Glomerular visceral epithelial cell (primary cell): Measurements from ENCODE around the gene DUSP7.
A peak's percentile ranks its signal among the peaks of the same experiment; 100 is the strongest.

Source experiments
- DNase-seq: peaks from one replicate; pipeline ENCODE4 v3.0.0-alpha.2; 2016; ENCODE audit errors: extremely low spot score

DUSP7 gene

DNA sequence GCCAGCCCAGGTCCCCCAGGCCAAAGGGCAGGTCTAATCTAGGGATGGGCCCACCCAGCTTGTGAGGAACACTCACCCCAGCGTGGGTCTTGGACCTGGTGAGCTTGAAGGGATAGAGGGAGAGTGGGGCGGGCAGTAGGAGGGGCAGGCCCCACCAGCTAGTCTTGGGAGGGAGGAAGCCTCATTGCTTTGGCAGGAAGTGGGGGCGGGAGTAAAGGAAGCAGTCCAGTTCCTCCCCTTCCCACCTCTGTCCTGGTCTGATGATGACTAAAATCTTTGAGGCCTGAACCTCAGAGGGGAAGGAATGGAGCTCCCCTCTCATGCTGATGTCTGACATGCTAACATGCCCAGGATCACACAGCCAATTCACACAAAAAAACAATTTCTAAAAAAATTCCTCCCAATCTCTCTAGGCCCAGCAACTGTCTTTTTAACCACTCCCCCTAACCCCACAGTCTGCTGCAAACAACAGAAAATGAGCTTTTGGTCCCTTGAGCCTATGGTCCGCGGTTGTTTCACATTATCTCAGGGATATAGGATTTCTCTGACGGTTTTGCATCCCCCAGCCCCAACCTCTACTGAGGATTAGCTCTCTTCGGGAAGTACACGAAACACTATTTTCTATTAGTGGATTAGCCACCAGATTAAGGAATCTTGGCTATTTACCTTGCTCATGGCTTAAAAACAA lies 30.7 kb upstream of the DUSP7 start:
- peak; percentile 36 for DNase-seq

DNA sequence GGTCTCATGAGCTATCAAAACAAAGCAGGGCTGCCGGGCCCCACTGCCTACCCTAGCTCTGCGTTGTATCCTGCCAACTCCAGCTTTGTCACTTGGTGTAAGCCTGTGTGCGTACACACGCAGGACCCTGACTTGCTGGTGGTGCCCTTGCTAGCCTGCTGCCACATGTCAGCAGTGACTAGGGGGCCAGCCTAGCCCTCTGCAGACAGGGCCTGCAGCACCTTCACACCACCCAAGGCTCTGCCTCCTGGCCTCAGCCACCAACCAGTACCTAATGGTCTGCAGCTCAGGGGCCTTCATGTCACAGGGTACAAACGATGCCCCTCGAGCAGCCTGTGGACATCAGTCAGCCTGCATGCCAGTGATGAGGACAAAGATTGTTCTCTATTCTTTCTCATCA lies 30.1 kb upstream of the DUSP7 start:
- no peak for DNase-seq

DNA sequence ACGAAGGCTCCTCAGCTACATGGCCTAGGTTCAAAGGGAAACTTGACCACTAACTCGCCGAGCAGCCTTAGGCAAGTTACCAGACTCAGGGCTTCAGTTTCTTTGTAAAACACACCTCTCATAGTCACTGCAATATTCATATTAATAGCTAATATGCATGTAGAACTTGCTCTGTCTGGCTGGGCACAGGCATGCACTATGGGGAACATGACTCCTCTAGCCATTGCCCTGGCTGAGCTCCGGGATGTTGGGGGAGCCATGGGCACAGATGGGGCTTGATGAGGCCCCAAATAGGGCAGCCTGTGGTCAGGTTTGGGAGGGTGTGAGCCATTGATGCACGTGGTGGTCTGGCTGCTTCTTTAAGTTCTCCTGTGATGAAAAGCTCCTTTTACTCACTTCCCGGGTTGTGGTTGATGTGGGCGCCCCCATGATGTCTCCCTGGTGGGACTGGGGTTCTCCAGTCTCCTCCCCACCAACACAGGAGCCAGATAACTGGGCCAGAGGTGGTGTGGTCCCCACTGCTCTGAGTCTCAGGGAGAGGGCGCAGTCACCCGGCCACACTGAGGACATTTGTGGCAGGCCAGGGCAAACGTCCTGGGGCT lies 29.4 kb upstream of the DUSP7 start:
- no peak for DNase-seq

GRCh38 chr3:52084954-52085680 lies 28.7 kb upstream of the DUSP7 start:
- DNase-seq, result no peak

DNA sequence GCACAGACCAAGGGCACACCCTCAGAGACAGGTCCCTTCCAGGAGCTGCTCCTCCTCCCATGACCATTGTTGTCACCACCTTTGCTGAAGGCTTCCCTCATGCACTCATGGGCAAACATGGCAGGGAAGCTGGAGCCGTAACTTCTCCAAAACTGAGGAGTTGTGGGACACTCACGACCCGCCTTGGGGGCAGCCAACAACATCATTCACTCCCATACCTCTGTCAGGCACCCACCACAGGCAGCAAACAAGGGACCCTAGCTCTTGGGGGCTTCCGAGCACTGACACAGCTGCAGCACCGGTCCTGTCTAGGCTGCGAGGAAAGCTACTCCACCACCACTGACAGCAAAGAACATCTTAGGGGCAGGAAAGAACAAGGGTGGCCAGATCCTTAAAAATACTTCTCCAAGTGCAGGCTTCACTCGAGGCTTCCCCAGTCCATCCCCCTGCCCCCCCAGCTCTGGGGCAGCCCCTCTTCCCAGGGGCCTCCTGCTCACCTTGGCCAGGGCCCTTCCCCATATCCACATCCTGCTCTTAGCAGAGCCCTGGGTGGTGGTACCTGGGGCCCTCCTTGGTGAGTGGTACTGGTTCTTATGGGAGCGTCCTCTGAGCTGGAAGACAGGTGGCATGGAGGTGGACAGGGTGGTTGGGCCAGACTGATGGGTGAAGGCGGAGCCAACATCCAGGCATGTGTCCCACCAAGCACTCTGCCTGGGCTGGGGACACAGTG lies 28.0 kb upstream of the DUSP7 start:
- DNase-seq, result no peak

- DNase-seq, result no peak
Observed at GRCh38 chr3:52083556-52084087, 27.3 kb upstream of the DUSP7 start.

GRCh38 chr3:52082951-52083350 lies 26.6 kb upstream of the DUSP7 start:
- DNase-seq, result no peak

- DNase-seq, result no peak
Observed at GRCh38 chr3:52080830-52081719, 24.7 kb upstream of the DUSP7 start.

DNA sequence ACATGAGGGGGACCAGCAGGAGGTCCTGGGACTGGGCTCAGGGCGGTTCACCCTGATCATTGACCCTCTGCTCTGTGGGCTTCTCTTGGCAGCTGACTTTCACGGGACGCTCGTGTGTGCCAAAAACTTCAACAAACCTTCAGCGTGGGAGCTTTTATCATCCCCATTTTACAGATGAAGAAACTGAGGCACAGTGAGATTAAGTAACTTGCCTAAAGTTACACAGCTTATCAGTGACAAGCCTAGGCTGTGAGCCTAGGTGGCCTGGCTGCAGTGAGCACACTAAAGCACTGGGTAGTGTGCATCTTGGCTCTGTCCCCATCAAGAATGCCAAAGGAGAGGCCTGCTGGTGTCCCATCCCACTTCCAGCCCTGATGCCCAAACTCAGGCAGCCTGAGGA lies 23.6 kb upstream of the DUSP7 start:
- no peak for DNase-seq

- no peak for DNase-seq
Observed at GRCh38 chr3:52078781-52079560, 22.6 kb upstream of the DUSP7 start.

GRCh38 chr3:52077925-52078324 lies 21.6 kb upstream of the DUSP7 start:
- DNase-seq, result no peak

DNA sequence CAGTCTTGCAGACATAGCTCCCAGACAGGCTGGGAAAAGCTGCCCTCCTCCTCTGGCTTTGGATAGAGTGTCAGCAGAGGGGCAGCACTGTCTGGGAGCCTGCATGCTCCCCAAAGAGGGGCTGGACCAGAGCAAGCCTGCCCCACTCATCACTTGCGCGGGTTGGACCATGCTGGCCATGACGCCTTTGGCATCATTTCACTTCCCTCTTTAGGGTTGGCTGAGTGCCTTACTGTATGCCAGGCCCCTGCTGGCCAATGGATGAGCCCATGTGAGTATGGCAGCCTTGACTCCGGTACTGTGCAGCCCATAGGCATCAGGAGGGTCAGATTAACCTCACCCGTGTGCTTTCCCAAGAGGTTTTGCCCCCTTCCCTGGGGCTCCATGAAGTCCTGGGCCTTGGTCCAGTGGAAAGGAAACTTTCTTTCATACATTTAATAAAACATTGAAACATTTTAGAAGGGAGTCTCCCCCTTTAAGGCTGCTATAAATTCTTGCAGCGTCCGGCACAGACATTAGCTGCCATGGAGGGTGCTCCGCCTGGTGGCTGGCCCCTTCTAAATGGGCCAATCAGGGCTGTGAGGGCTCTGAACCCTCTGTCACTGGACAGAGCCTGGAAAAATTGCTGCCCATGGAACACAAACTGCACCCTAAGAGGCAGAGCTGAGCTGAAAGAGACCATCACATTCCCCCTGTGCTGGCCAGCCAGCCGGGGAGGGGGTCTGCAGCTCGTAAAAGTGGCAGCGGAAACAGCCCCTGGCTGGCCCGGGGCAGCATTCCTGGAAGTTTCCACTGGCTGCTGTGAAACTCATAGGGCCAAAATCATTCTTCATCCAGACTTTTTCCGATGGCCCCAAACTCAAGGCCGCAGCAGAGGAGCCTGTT lies 20.8 kb upstream of the DUSP7 start:
- DNase-seq, result no peak

GRCh38 chr3:52073490-52073889 lies 17.1 kb upstream of the DUSP7 start:
- DNase-seq, result no peak

GRCh38 chr3:52072471-52072870 lies 16.1 kb upstream of the DUSP7 start:
- no peak for DNase-seq

DNA sequence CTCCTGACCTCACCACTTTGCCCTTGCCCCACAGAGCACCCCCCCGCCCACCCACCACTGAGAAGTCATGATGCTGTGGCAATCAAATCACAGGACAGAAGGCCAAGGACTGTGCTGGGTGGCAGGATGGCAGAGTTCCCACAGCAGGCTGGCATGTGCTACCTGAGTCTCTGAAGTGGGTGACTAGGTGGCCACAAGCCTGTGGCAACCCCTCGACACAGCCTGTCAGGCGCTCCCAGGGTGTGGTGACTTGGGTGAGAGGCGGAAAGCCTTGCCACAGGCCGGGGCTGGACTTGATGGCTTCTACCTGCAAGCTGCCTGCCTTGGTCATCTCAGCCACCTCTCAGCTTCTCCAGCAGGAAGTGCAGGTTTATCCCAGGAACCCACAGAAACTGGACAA lies 15.6 kb upstream of the DUSP7 start:
- DNase-seq, result no peak

GRCh38 chr3:52070724-52071621 lies 14.6 kb upstream of the DUSP7 start:
- no peak for DNase-seq

- no peak for DNase-seq
Observed at GRCh38 chr3:52069855-52070254, 13.5 kb upstream of the DUSP7 start.

GRCh38 chr3:52069135-52069534 lies 12.8 kb upstream of the DUSP7 start:
- no peak for DNase-seq
